Measurements from ENCODE around the gene PDE4D.

GRCh38 chr5:59360130-59360555 is 533.4 kb downstream of the PDE4D start:
- TF ChIP-seq, protein P1, sequence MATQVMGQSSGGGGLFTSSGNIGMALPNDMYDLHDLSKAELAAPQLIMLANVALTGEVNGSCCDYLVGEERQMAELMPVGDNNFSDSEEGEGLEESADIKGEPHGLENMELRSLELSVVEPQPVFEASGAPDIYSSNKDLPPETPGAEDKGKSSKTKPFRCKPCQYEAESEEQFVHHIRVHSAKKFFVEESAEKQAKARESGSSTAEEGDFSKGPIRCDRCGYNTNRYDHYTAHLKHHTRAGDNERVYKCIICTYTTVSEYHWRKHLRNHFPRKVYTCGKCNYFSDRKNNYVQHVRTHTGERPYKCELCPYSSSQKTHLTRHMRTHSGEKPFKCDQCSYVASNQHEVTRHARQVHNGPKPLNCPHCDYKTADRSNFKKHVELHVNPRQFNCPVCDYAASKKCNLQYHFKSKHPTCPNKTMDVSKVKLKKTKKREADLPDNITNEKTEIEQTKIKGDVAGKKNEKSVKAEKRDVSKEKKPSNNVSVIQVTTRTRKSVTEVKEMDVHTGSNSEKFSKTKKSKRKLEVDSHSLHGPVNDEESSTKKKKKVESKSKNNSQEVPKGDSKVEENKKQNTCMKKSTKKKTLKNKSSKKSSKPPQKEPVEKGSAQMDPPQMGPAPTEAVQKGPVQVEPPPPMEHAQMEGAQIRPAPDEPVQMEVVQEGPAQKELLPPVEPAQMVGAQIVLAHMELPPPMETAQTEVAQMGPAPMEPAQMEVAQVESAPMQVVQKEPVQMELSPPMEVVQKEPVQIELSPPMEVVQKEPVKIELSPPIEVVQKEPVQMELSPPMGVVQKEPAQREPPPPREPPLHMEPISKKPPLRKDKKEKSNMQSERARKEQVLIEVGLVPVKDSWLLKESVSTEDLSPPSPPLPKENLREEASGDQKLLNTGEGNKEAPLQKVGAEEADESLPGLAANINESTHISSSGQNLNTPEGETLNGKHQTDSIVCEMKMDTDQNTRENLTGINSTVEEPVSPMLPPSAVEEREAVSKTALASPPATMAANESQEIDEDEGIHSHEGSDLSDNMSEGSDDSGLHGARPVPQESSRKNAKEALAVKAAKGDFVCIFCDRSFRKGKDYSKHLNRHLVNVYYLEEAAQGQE (IDR thresholded peaks at IDR 0.05; ENCODE audit: insufficient read depth in 1 of 2, low read depth in 2 of 2, low read length in 2 of 2), result no peak
- no peak for TF ChIP-seq POLR2AphosphoS5 (IDR thresholded peaks at IDR 0.05; ENCODE audit: low read depth, low read length)
